ENCODE measurements around the gene DHRS11. TPM values are rescaled to one million over a fixed set of nuclear protein-coding genes. Genes with fewer than 3 reads are reported as not detected.

The DHRS11 gene
- total RNA-seq, 4 donors from 2014 or later = 1.8 to 22.8 (median 6.2) TPM

- DNase-seq = peak in 1 of 2 donors; percentile 5
- no peak overlapping the region for H3K27ac ChIP-seq
- no peaks in the 10 kb centered on the region for H3K36me3 ChIP-seq
- H3K27me3 ChIP-seq = no peaks in the 10 kb centered on the region
- H3K4me3 ChIP-seq = no peak overlapping the region
- intact Hi-C loops (cut with DNase I; ENCODE audit: low total_unique reads) = loop anchor here (5.0 kb wide), 1 partner anchor 52 kb away; no protein-coding TSS in a partner anchor
- peaks cover 0 to 8% of the 10 kb centered on the region in 2 donors for H3K4me1 ChIP-seq
- no peak for TF ChIP-seq POLR2A (IDR thresholded peaks at IDR 0.05)
- TF ChIP-seq CTCF (IDR thresholded peaks at IDR 0.05) = no peak
- H3K9me3 ChIP-seq = no peaks in the 10 kb centered on the region
These were observed 7.3 kb downstream of the DHRS11 start for GRCh38 chr17:36598951-36599401.

GRCh38 chr17:36599546-36600250, 8.0 kb downstream of the DHRS11 start:
- TF ChIP-seq CTCF (IDR thresholded peaks at IDR 0.05) (no peak), POLR2A (IDR thresholded peaks at IDR 0.05) (no peak)

GRCh38 chr17:36600465-36600864, 8.8 kb downstream of the DHRS11 start:
- peak overlapping the region; percentile 69 to 77 for H3K27ac ChIP-seq
- H3K4me3 ChIP-seq = no peak overlapping the region
- no peaks in the 10 kb centered on the region for H3K9me3 ChIP-seq
- peaks cover 0 to 8% of the 10 kb centered on the region in 2 donors for H3K4me1 ChIP-seq
- intact Hi-C loops (cut with DNase I; ENCODE audit: low total_unique reads) = loop anchor here (10.0 kb wide), 1 partner anchor 444 kb away; no protein-coding TSS in a partner anchor
- no peaks in the 10 kb centered on the region for H3K36me3 ChIP-seq
- no peak for TF ChIP-seq CTCF (IDR thresholded peaks at IDR 0.05)
- no peak for TF ChIP-seq POLR2A (IDR thresholded peaks at IDR 0.05)
- no peaks in the 10 kb centered on the region for H3K27me3 ChIP-seq
- peak in 1 of 2 donors; percentile 8 for DNase-seq

More at GRCh38 chr17:36599546-36600250, 8.0 kb downstream of the DHRS11 start:
- Histone ChIP-seq H3K27me3 (no peaks in the 10 kb centered on the region), H3K4me1 (peaks cover 0 to 8% of the 10 kb centered on the region in 2 donors), H3K27ac (no peak overlapping the region), H3K4me3 (no peak overlapping the region), H3K36me3 (no peaks in the 10 kb centered on the region), H3K9me3 (no peaks in the 10 kb centered on the region)
- peak in 1 of 2 donors; percentile 10 for DNase-seq
- intact Hi-C loops (cut with DNase I; ENCODE audit: low total_unique reads) = loop anchor here (5.0 to 10.0 kb wide), 2 partner anchors 52 to 445 kb away; no protein-coding TSS in a partner anchor

DNA sequence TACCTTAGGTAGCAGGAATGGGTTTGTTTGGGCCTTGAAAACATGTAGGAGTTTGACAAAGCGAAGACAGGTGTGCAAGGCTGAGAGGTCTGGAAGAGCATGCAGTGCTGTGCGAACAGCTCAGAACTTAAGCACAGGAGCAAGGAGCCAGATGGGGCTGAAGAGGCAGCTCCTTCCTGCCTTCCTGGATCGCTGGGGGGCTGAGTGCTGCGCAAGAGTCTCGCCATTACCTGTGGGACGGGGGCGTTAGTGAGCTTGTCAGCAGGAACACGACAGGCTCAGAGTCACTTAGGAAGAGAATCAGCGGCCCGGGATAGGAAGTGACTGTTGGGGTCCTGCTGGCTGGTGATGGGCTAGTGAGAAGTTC, 9.2 kb downstream of the DHRS11 start:
- Histone ChIP-seq H3K4me1 (peaks cover 0 to 8% of the 10 kb centered on the region in 2 donors), H3K4me3 (peak overlapping the region; percentile 70 to 84), H3K9me3 (no peaks in the 10 kb centered on the region), H3K27me3 (no peaks in the 10 kb centered on the region), H3K36me3 (no peaks in the 10 kb centered on the region), H3K27ac (peak overlapping the region; percentile 69 to 77)
- intact Hi-C loops (cut with DNase I; ENCODE audit: low total_unique reads) = loop anchor here (10.0 kb wide), 1 partner anchor 444 kb away; no protein-coding TSS in a partner anchor
- no peak for DNase-seq
- no peak for TF ChIP-seq CTCF (IDR thresholded peaks at IDR 0.05)
- no peak for TF ChIP-seq POLR2A (IDR thresholded peaks at IDR 0.05)
